ENCODE data around the gene WWOX.
A peak's percentile ranks its signal among the peaks of the same experiment; 100 is the strongest.

WWOX gene

DNA sequence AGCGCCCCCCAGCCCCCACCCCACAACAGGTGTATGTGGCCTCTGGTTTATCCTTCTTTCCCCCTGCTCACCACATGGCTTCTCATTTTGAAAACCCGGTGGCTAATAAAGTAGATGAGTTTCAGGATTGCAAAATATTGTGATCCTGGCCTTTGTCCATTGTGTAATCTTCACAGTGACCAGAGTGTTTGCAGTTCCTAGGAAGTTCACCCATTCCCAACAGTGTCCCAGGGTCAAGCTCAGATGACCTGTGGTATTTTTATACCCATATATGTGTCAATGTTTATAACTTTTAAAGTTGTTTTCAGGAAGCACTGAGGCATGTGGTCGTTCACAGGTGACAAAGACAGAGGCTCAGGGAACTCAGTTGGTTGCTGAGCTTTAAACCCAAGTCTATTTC, 721.9 kb downstream of the WWOX start:
- no peak for FAIRE-seq

DNA sequence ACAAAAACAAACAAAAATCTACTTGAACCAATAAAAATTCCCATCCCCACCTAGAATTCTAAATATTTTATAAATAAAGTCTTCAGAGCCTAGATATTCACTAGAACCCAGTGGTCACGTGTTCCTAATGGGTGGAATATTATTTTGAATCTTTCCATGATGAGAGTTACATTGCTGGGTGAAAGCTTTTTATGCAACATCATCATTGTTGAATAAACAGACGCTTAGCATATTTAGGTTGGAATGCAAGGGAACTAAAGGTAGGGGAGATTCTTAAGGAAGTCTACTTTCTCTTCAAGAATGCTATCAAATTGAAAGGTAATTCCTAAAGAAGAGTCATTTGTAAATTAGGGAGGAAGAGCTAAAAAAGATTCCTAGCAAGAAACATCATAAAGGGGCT, 723.1 kb downstream of the WWOX start:
- peak; percentile 93 for FAIRE-seq

DNA sequence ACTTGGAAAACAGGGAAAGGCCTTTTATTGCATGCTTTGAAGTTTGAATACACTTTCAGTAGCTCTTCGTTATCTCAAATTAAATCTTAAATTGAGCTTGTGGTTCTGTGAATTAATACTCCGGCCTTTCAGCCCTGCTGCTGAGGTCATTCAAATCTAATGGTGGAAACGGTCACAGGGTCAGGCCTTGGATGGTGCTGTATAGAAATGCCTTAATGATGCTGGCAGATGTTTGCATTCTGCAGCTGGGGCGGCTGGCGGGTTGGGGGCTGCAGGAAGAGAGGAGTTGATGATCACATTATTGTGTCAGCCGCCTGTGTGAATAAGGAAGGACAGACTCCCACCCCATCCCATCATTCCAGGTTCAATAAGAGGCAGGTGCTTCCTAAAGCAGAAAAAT, 723.6 kb downstream of the WWOX start:
- no peak for FAIRE-seq

DNA sequence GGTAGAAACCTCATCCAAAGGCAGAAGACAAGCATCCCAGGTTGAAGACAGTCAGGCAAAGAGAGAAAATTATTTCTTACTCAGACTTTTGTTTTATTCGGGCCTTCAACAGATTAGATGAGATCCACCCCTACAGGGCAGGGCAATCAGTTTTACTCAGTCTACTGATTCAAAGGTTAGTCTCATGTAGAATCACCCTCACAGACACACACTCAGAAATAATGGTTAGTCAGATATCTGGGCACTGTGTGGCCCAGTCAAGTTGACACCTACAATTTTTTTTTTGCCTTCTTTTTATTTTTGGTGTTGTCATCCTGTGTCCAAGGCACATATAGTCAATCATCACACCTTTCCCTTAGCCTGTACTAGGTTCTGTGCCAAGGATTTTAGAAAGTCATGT, 729.8 kb downstream of the WWOX start:
- FAIRE-seq: no peak

DNA sequence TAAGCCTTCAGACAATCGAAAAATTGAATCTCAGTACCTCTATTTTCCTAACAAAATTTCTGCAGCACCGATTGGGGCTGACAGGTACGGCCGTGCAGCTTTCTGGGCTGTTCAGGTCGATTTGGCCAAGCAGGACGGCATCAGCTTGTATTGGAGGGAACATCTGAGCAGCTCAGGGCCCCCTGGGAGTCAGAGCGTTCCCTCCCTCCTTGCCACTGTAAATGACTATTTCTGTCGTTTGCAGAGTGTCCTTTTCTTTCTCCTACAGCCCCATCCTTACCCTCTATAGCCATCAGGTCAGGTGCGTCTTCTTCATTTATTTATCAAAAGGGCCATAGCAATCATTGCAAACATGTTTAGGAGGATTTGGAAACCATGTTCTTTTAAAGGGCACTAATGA, 731.1 kb downstream of the WWOX start:
- no peak for FAIRE-seq

DNA sequence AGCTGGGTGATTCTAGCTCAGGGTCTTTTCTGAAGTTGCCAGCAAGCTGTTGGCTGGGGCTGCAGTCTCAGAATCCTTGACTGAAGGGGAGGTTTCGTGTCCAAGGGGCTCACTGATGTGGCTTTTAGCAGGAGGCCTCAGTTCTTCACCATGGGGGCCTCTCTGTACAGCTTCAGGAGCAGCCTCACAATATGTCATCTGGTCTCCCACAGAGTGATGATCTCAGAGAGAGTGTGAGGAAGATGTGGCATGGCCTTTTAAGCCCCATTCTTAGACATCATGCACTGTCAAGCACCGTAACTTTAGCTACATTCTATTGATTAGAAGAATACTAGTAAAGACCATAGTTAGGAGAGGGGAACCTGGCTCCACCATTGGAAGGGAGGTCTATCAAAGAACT, 732.6 kb downstream of the WWOX start:
- FAIRE-seq: no peak

DNA sequence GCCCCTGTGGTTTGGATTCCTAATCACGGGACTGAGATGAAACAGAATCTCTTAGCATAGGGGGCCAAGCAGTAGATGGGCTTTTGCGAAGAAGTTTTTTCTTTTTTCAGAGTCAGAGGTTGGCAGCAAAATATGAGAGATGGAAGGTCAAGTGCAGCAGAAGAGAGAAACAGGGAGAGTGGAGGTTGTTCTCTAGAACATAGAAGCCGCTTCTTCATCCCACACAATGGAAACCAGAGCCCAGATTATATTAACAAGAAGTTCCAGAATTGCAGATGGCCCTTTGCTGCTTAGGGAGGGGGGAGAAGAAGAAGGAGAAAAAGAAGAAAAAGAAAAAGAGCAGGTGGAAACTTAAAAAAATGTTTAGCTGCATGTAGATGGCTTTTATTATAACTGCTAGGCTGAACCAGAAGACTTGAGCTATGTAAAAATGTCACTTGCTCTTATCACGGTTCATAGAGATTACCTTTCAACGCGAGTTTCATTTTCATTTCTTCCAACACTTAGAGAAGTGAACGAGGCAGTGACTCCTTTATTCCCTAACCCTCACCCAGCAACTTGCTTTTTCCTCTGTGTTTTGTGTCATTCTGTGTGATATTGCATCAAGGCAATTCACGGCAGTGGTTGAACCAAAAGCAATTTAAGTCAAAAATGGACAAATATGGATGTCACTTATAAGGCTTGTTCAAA, 737.5 kb downstream of the WWOX start:
- FAIRE-seq: no peak

DNA sequence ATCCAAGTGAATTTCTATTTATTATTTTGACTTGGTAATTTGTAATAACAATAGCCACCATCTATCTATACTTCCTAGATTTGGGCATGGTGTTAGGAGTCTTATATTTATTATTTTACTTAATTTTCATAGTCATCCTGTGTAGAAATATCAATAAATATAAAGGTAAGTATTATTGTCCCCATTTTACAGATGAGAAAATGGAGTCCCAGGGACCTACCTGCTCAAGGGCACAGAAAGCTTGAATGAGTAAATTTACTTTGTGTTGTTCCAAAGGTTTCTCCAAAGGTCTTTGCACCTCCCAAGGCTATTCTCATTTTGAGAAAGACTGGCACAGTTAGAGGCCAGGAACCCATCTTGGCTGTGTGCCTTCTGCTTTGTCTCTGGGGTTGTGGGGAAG, 738.3 kb downstream of the WWOX start:
- FAIRE-seq: no peak

DNA sequence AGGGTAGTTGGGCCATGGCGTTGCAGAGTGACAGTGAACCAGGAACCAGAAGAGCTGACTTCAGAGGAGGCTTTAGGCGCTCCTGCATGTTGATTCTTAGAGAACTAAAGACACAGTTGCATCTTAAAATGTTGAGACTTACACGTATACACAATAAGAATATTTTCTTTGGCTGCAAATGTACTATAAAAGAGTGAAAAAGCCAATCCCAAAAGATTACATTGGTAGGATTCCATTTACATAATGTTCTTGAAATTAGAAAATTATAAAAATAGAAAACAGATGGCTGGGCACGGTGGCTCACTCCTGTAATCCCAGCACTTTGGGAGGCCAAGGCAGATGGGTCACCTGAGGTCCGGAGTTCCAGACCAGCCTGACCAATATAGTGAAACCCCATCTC, 738.8 kb downstream of the WWOX start:
- no peak for FAIRE-seq

DNA sequence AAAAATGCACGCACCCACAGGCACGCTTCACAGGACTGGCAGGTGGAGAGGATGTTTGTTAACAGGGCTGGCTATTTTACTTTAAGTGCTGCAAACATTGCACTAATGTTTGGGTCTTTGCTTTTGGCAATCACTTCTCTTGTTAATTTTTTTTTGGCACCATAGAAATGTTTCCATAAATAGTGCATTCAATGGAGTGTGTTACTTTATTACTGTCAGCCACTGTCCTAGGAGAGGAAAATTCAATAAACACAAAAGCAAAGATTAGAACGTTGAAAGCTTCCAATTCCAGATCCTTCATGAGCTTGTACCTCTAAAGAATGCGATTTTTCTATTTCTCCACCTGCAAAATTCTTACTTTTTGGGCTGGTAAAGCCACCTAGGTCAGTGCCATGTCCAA, 743.5 kb downstream of the WWOX start:
- FAIRE-seq: no peak

DNA sequence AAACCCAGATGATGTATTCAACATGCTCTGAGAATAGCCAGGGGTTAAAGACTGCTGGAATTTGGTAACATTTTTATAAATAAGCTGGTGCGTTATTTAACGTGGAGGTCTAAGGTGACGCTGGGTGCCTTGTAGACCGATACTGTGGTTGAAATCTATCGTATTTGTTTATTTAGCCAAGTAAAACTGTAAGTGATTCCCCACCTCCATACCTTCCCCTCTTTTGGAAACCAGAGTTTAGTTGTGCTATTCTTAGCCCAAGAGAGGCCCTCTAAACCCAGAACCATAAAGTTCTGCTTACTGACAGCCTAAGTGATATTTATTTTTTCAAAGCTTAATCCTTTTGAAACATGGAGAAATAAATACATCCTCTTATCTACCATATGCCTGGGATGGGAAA, 744.5 kb downstream of the WWOX start:
- no peak for FAIRE-seq

DNA sequence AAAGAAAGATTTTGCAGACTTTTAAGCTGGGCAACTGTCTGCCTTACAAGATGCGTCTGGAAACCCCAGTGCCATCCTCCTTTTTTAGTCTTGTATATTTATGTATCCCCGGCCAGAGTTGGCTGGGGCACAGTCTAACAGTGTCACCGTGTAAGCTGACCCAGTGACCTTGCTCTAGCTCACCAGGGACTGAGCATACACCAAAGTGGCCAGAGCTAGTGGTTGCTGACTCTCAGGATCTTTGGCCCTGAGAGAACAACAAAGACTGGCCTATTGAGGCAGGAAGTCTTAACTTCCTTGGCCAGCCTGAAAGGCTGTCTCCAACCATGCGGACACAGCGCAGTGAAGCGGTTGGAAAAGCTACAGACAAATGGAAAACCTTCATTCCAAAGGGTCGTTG, 745.2 kb downstream of the WWOX start:
- no peak for FAIRE-seq

DNA sequence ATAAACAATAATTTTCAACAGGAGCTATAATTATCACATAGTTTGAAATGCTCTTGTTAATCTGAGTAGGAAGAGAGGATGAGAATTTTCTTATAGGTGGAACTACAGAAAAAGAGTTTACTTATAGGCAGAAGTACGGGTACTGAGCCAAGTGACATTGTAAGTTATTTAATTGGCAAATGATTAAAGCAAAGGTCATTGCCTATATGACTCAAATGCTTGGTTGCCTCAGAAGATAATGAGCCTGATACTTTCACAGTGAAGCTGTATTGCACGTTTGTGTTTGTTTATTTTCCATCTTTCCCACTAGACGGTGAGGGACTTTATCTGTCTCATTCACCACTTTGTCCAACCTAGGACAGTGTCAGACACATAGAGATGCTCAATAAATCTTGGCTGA, 751.8 kb downstream of the WWOX start:
- no peak for FAIRE-seq

DNA sequence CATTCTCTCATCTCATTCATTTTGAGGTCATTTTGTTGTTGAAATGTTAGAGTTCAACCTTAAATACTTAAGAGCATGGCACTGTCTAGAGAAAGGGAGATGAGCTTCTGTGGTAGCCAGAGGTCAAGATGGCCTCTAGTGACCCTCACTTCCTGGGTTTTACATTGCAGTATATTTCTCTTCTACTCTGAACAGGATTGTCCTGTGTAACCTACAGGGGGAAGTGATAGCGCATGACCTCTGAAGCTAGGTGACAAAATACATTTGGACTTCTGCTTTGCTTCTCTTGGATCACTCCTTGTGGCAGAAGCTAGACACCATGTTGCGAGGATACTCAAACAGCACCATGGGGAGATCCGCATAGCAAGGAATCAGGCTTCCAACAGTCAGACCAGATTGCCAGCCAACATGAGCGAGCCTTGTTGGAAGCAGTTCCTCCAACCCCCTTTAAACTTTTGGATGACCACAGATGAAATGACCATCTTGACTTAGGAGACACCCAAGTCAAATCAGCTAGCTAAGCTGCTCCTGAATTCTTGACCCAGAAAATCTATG, 752.7 kb downstream of the WWOX start:
- FAIRE-seq: no peak

DNA sequence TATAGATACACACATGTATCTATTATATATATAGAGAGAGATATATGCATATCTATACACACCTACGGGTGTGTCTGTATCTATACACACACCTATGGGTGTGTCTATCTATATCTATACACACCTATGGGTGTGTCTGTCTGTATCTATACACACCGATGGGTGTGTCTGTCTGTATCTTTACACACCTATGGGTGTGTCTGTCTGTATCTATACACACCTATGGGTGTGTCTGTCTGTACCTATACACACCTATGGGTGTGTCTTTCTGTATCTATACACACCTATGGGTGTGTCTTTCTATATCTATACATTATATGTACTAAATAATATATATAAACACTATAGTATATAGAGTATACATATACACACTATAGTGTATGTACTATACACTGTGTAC, 762.6 kb downstream of the WWOX start:
- FAIRE-seq: no peak

DNA sequence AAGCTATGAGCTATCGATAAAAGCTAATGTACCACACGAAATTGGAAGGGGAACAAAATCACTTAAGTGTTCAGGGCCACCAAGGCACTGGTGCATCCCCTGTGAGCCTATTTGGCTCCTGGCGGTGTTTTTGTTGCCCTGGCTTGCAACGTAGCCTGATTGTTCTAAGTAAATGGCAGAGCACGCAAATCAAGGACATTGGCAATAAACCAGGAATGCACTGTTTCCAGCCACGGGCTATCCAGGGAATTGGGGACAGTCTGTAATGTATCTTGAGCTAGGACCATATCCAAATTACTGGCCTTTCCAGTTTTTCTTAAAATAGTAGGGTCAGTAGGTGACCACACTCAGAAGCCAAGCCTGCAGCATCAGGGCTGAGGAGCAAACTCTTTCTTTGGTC, 767.1 kb downstream of the WWOX start:
- FAIRE-seq: no peak

DNA sequence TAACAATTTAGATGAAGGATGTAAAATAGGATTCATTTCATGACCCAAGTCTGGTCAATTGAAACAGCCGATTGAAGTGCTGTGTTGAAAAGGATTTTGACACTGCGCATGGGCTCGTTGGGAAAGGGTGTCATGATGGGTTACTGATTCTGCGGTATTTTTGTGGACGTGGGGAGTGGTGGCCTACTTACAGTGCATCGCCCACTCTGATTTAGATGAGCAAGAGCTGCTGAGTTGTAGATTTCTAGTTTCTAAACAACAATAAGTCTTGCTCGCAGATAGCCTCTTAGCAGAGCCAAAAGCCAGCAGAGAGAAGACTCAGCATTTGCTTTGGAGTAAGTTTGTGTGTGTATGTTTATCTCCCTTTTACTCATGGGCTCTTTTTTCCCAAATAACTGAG, 770.0 kb downstream of the WWOX start:
- no peak for FAIRE-seq

DNA sequence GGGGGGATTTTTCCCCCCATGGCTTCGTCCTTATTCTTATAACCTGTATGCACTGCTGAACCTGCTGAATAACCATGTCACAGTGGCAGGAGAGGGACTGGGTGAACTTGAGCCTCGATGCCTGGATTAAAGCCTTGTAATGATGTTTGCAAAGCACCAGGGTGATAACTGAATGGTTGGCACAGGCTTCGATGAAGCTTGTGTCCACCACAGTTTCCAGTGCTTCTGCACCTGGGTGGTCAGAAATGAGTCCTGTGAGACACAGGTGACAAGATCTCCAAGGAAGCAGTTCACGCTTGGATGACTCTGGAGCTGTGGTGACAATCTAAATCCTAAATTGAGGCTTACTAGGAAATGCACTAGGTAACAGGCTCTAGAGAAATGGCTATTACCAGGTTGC, 771.8 kb downstream of the WWOX start:
- no peak for FAIRE-seq

DNA sequence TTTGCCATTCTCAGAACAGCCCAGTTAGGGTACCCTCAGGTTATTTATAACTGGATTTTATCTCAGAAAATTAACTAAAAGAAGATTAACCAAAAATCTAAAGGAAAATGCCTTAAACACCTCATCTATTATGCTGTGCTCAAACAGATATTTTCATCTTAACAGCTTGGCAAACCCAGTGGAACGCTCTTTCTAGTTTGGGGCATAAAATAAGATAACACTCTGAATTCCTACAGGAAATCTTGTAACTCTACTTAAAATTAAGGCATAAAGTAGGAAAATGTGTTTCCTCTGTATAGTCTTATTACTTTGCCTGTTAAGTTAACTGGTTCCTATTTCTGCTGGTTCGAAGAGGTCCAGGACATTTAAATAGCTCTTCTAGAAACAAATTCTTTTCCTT, 777.2 kb downstream of the WWOX start:
- no peak for FAIRE-seq

DNA sequence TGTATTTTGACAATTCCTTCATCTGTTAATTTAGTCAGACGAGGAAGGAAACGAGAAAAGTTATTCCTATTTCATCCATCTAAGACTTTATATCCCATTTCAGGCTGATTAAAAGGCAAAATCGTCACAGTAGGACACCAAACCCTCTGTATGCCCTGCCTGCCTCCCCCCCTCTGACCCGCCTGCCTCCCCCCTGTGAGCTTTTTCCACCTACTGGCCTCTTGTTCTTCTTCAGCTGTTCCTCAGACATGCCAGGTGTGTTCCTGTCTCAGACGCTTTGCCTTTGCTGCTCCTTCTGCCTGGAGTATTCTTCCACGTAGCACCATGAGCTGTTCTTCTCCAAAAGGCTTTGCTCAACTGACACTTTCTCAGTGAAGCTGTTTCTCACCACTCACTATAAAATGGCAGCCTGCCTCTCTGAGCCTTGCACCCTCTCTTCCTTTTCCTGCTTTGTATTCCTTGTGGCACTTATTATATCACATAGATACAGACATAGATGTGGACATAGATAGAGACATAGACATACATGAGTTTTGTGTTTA, 777.7 kb downstream of the WWOX start:
- FAIRE-seq: no peak

DNA sequence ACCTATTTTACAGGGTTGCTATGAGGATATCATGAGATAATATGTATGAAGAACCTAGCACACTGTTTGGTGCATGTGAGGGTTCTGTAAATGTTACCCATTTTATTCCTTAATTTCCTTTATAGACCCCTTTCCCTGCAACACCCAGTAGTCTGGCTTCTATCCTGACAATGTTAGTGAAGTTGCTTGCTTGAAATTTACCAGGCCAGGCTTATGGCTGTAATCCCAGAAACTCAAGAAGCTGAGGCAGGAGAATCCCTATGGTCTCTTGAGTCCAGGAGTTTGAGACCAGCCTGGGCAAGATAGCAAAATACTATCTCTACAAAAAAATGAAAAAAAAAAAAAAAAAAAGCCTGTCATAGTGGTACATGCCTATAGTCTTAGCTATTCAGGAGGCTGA, 779.1 kb downstream of the WWOX start:
- no peak for FAIRE-seq

DNA sequence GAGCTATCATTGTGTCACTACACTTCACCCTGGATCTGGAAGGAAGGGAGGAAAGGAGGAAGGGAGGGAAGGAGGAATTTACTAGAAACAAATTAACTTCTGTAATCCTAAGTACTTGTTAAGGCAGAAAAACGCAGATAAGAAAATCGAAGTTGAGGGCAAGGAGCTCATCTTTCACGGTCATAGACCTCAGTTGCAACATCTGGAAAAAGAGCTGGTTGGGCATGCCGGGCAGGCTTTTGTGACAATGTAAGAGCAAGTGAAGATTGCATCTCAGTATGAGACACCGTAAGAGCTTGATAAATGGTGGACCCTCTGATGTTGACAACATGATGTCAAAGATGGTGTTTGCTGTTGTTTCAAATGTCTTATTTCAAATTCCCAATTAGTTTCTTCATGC, 779.6 kb downstream of the WWOX start:
- no peak for FAIRE-seq

DNA sequence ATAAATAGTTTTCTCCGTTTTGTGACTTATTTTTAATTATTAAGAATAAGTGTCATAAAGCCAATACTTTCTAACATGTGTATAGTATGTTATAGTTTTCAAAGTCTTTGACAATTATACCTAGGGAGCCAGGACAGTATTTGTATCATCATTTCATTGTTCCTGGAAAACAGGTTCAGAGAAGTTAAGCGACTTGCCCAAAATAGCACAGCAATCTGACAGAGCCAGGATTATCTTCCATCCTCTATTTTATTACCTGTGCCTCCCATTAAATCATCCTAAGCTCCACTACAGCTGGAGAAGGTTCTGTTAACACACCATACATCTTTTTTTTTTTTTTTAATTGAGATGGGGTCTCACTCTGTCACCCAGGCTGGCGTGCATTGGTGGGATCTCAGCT, 782.7 kb downstream of the WWOX start:
- no peak for FAIRE-seq

DNA sequence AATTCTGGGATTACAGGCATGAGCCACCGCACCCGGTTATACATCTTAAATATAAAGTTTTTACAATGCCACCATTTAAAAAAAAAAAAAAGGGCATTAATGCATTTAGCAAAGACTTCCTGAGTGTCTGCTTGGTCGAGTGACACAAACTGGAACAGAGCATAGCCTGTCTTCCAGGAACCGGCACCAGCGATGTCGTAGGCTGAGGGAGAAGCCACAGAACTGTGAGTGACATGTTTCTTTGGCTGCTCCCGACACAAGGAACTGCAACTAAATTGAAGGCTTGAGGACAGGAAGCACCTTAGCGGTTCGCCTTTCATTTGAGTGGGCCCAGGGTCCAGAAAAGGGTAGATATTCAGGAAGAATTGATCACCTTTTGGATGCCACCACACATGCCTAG, 783.3 kb downstream of the WWOX start:
- FAIRE-seq: no peak

DNA sequence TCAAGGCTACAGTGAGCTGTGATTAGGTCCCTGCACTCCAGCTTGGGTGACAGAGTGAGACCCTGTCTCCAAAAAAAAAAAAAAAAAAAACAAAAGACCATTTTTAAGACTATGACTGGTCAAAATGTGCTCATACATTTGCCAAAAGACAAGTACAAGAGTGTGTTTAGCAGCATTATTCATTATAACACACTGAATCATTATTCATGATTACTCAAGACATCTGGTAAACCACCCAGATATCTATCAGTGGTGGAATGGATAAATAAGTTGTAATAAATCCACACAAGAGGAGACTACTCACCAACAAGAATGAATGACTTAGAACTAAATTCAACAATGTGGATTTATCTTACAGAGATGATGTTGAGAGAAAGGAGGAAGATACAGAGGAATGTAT, 784.8 kb downstream of the WWOX start:
- no peak for FAIRE-seq
